ENCODE measurements around the gene ARID3A. TPM values are rescaled to one million over a fixed set of nuclear protein-coding genes. Genes with fewer than 3 reads are reported as not detected.

Gene ARID3A
- total RNA-seq (2016; rRNA removed; fragmentation: Illumina TruSeq; extraction: Trizol), result 53.8 and 71.3 TPM in 2 replicates
- 26.5 and 31.5 TPM in 2 replicates for total RNA-seq (2016; cell fraction: cytosol; rRNA removed; fragmentation: Illumina TruSeq; extraction: Trizol; ENCODE audit: low read depth)
- 41.5 and 68.9 TPM in 2 replicates for total RNA-seq (2016; cell fraction: insoluble cytoplasmic fraction; rRNA removed; fragmentation: Illumina TruSeq; extraction: Trizol)
- 56.8 and 62.2 TPM in 2 replicates for total RNA-seq (2016; cell fraction: membrane; rRNA removed; fragmentation: Illumina TruSeq; extraction: Trizol)
- 35.6 and 47.1 TPM in 2 replicates for total RNA-seq (2016; cell fraction: nucleus; rRNA removed; fragmentation: Illumina TruSeq; extraction: Trizol)
- polyA plus RNA-seq (2011; rRNA removed), result 77.9 and 102 TPM in 2 replicates
- 44.7 and 68.0 TPM in 2 replicates for polyA plus RNA-seq (2011; cell fraction: cytosol; rRNA removed)
- 150 and 160 TPM in 2 replicates for polyA plus RNA-seq (2011; cell fraction: nucleus; rRNA removed)
- polyA plus RNA-seq (2012), result 78.6 and 99.3 TPM in 2 replicates
- polyA plus RNA-seq (2016; cell fraction: cytosol; fragmentation: Illumina TruSeq; extraction: Trizol; ENCODE audit: low read depth), result 31.0 and 31.3 TPM in 2 replicates
- 58.1 and 70.4 TPM in 2 replicates for polyA plus RNA-seq (2016; cell fraction: insoluble cytoplasmic fraction; fragmentation: Illumina TruSeq; extraction: Trizol; ENCODE audit: low read depth)
- polyA plus RNA-seq (2016; cell fraction: membrane; fragmentation: Illumina TruSeq; extraction: Trizol; ENCODE audit: low read depth), result 47.1 and 58.2 TPM in 2 replicates
- polyA plus RNA-seq (2016; cell fraction: nucleus; fragmentation: Illumina TruSeq; extraction: Trizol; ENCODE audit: insufficient read depth, low read depth), result 76.0 and 89.6 TPM in 2 replicates
- polyA minus RNA-seq (2011; rRNA and poly(A)+ RNA removed; ENCODE audit: low replicate concordance), result 15.5 and 299 TPM in 2 replicates
- polyA minus RNA-seq (2011; cell fraction: cytosol; rRNA and poly(A)+ RNA removed), result 163 and 199 TPM in 2 replicates
- polyA minus RNA-seq (2011; cell fraction: nucleus; rRNA and poly(A)+ RNA removed), result 48.5 and 77.1 TPM in 2 replicates
- Bru-seq, nascent RNA, result percentile 82 among the genes with signal in this experiment
- BruChase-seq, experiment 1, labeled RNA remaining after a 6-hour chase, result percentile 97 among the genes with signal in this experiment
- BruChase-seq, experiment 2, labeled RNA remaining after a 2-hour chase, result percentile 94 among the genes with signal in this experiment
- long read RNA-seq, experiment 1, partial matches to known transcripts, result 9 of 119 reads
- long read RNA-seq, experiment 1, other reads (novel, unspliced or antisense), result 110 of 119 reads
- long read RNA-seq, experiment 2, partial matches to known transcripts, result 336 of 362 reads
- long read RNA-seq, experiment 2, other reads (novel, unspliced or antisense), result 22 of 362 reads

- FAIRE-seq, result no peak
- TF ChIP-seq ONECUT2 (CRISPR knock-in tag; IDR thresholded peaks at IDR 0.05) (no peak), LCORL (IDR thresholded peaks at IDR 0.05) (no peak), LCORL (CRISPR knock-in tag; IDR thresholded peaks at IDR 0.05) (no peak), HNRNPK (IDR thresholded peaks at IDR 0.05; ENCODE audit: low read depth, low read length, poor library complexity, severe bottlenecking) (peak; percentile 68), ZNF777 (CRISPR knock-in tag; IDR thresholded peaks at IDR 0.05) (0 out of 2 replicates have a peak, but pooled peaks have one; percentile 1), ZNF670 (CRISPR knock-in tag; IDR thresholded peaks at IDR 0.05; ENCODE audit: borderline replicate concordance) (no peak), ZBTB14 (CRISPR knock-in tag; IDR thresholded peaks at IDR 0.05) (peak; percentile 55), ZNF562 (CRISPR knock-in tag; IDR thresholded peaks at IDR 0.05; ENCODE audit: borderline replicate concordance) (no peak), ZNF782 (CRISPR knock-in tag; IDR thresholded peaks at IDR 0.05; ENCODE audit: borderline replicate concordance) (no peak), MLXIP (CRISPR knock-in tag; IDR thresholded peaks at IDR 0.05; ENCODE audit: borderline replicate concordance) (no peak)
Measured at GRCh38 chr19:925526-926322, at the start of gene ARID3A. Gene ARID3A, plus strand, starts transcription at chr19:926035. Its CDS starts 3,494 bp downstream, at chr19:929529.

More at GRCh38 chr19:925526-926322, at the start of gene ARID3A:
- H3K9ac ChIP-seq (ENCODE audit: insufficient read depth, low read depth, low read length), result peak within 1 kb of the TSS; percentile 98
- H3K36me3 ChIP-seq (replicated peaks in 1 of 2; ENCODE audit: control insufficient read depth in 1 of 2, insufficient read depth in 2 of 2, low read length in 2 of 2), result peaks cover 2 to 17% of the 10 kb centered on the region in 2 experiments; a peak in 4 of 5 replicates
- peak within 1 kb of the TSS; percentile 85 for H3K4me2 ChIP-seq (ENCODE audit: low read depth, low read length)
- no peaks in the 10 kb centered on the region for H3K27me3 ChIP-seq (ENCODE audit: control insufficient read depth in 1 of 2, insufficient read depth in 2 of 2, low read length in 2 of 2)
- peaks cover 45% of the 10 kb centered on the region for H3K4me1 ChIP-seq (ENCODE audit: insufficient read depth, low read length)
- peaks cover 10% of the 10 kb centered on the region; the same call in 1 of the 2 replicates for H4K20me1 ChIP-seq (ENCODE audit: insufficient read depth, low read length)
- intact Hi-C loops (cut with micrococcal nuclease; ENCODE audit: unreplicated experiment), result loop anchor here (10.0 kb wide), 1 partner anchor 261 kb away; the partner anchor contains the start of gene RNF126
- ChIA-PET CTCF (ENCODE audit: low intra/inter-chr PET ratio, low total read pairs) (interaction anchor here (3.5 kb wide), 1 partner anchor 57 kb away, joined by 14 read pairs; the partner anchor contains the start of gene WDR18), POLR2A (interaction anchor here (0.9 to 4.6 kb wide), 7 partner anchors 9 to 57 kb away, joined by 3 to 61 read pairs (median 6); partner anchors contain the start of gene WDR18)
- DNase-seq (ENCODE audit: low spot score), result peak; percentile 82
- in situ Hi-C loops (cut with HindIII; ENCODE audit: extremely low pct_ligation_motif_present, low pct_unique_long_range_greater_than_20kb), result loop anchor here (5.0 kb wide), 1 partner anchor 37 kb away; no protein-coding TSS in a partner anchor
- H3K9me3 ChIP-seq (ENCODE audit: low read length), result no peaks in the 10 kb centered on the region
- ATAC-seq, result peak; percentile 63
- no peak within 1 kb of the TSS for H2AFZ ChIP-seq (ENCODE audit: low read length)
- BruUV-seq (replicated peaks), result no TSS peak
- WGBS (ENCODE audit: low lambda C conversion rate), result 0% methylated on average over 15 of the region's 97 CpGs
- H3K79me2 ChIP-seq (ENCODE audit: insufficient read depth, low read length), result peaks cover 49% of the 10 kb centered on the region
- peak within 1 kb of the TSS; percentile 88 to 98 (median 96) for H3K4me3 ChIP-seq (replicated peaks in 1 of 3; ENCODE audit: insufficient read depth in 1 of 3, low read depth in 2 of 3, low read length in 3 of 3)
- peak within 1 kb of the TSS; percentile 92 for H3K27ac ChIP-seq (ENCODE audit: extremely low read length, insufficient read depth, low read length)

Measured in HepG2 (cell line).